ENCODE results near the gene DHX15. TPM values are rescaled to one million over a fixed set of nuclear protein-coding genes. Genes with fewer than 3 reads are reported as not detected.
A peak's percentile ranks its signal among the peaks of the same experiment; 100 is the strongest.

The DHX15 gene
- total RNA-seq, 1 donor from 2014 or later, result 102 TPM

GRCh38 chr4:24527371-24527770 is 57.0 kb downstream of the DHX15 start:
- no peaks in the 10 kb centered on the region for H3K27me3 Mint-ChIP-seq (ENCODE audit: unreplicated experiment)
- DNase-seq (ENCODE audit: extremely low spot score, unreplicated experiment), result no peak

GRCh38 chr4:24521544-24521943 is 62.8 kb downstream of the DHX15 start:
- TF ChIP-seq CTCF (IDR thresholded peaks at IDR 0.05), result no peak
- H3K9me3 Mint-ChIP-seq (ENCODE audit: unreplicated experiment), result no peaks in the 10 kb centered on the region
- DNase-seq (ENCODE audit: extremely low spot score, unreplicated experiment), result no peak
- peaks cover 14% of the 10 kb centered on the region for H3K4me1 Mint-ChIP-seq (ENCODE audit: unreplicated experiment)
- no peak overlapping the region for H3K4me3 Mint-ChIP-seq (ENCODE audit: unreplicated experiment)
- H3K27ac Mint-ChIP-seq (ENCODE audit: unreplicated experiment), result no peak overlapping the region
- peaks cover 41% of the 10 kb centered on the region for H3K36me3 Mint-ChIP-seq (ENCODE audit: unreplicated experiment)
- H3K27me3 Mint-ChIP-seq (ENCODE audit: unreplicated experiment), result no peaks in the 10 kb centered on the region

More at GRCh38 chr4:24527371-24527770, 57.0 kb downstream of the DHX15 start:
- no peak overlapping the region for H3K27ac Mint-ChIP-seq (ENCODE audit: unreplicated experiment)
- H3K36me3 Mint-ChIP-seq (ENCODE audit: unreplicated experiment), result peaks cover 55% of the 10 kb centered on the region
- H3K4me3 Mint-ChIP-seq (ENCODE audit: unreplicated experiment), result no peak overlapping the region
- H3K4me1 Mint-ChIP-seq (ENCODE audit: unreplicated experiment), result no peaks in the 10 kb centered on the region
- no peak for TF ChIP-seq CTCF (IDR thresholded peaks at IDR 0.05)
- no peaks in the 10 kb centered on the region for H3K9me3 Mint-ChIP-seq (ENCODE audit: unreplicated experiment)

- Mint-ChIP-seq H3K4me1 (ENCODE audit: unreplicated experiment) (peaks cover 14% of the 10 kb centered on the region), H3K9me3 (ENCODE audit: unreplicated experiment) (no peaks in the 10 kb centered on the region), H3K36me3 (ENCODE audit: unreplicated experiment) (peaks cover 33% of the 10 kb centered on the region), H3K27me3 (ENCODE audit: unreplicated experiment) (no peaks in the 10 kb centered on the region), H3K4me3 (ENCODE audit: unreplicated experiment) (no peak overlapping the region), H3K27ac (ENCODE audit: unreplicated experiment) (peak overlapping the region; percentile 4)
- no peak for TF ChIP-seq CTCF (IDR thresholded peaks at IDR 0.05)
- no peak for DNase-seq (ENCODE audit: extremely low spot score, unreplicated experiment)
Observed at GRCh38 chr4:24519649-24520048, 64.7 kb downstream of the DHX15 start.

GRCh38 chr4:24517676-24518075 is 66.7 kb downstream of the DHX15 start:
- TF ChIP-seq CTCF (IDR thresholded peaks at IDR 0.05), result no peak
- H3K4me1 Mint-ChIP-seq (ENCODE audit: unreplicated experiment), result peaks cover 14% of the 10 kb centered on the region
- H3K36me3 Mint-ChIP-seq (ENCODE audit: unreplicated experiment), result peaks cover 24% of the 10 kb centered on the region
- H3K27me3 Mint-ChIP-seq (ENCODE audit: unreplicated experiment), result no peaks in the 10 kb centered on the region
- H3K4me3 Mint-ChIP-seq (ENCODE audit: unreplicated experiment), result no peak overlapping the region
- no peak overlapping the region for H3K27ac Mint-ChIP-seq (ENCODE audit: unreplicated experiment)
- no peaks in the 10 kb centered on the region for H3K9me3 Mint-ChIP-seq (ENCODE audit: unreplicated experiment)
- no peak for DNase-seq (ENCODE audit: extremely low spot score, unreplicated experiment)

GRCh38 chr4:24516926-24517325 is 67.4 kb downstream of the DHX15 start:
- Mint-ChIP-seq H3K27me3 (ENCODE audit: unreplicated experiment) (no peaks in the 10 kb centered on the region), H3K4me1 (ENCODE audit: unreplicated experiment) (peaks cover 14% of the 10 kb centered on the region), H3K4me3 (ENCODE audit: unreplicated experiment) (no peak overlapping the region), H3K36me3 (ENCODE audit: unreplicated experiment) (peaks cover 22% of the 10 kb centered on the region), H3K27ac (ENCODE audit: unreplicated experiment) (no peak overlapping the region), H3K9me3 (ENCODE audit: unreplicated experiment) (no peaks in the 10 kb centered on the region)
- no peak for DNase-seq (ENCODE audit: extremely low spot score, unreplicated experiment)
- no peak for TF ChIP-seq CTCF (IDR thresholded peaks at IDR 0.05)
